Fibroblast of mammary gland (primary cell): Measurements from ENCODE around the gene SUGCT.

Experiments used
- DNase-seq: peaks from one replicate; pipeline ENCODE4 v3.0.0-alpha.2; 2010; ENCODE audit warnings: low read depth
- H3K4me3 ChIP-seq: 2 replicates; pipeline ENCODE4 v1.5.1; 2011; ENCODE audit warnings: low read depth, mild to moderate bottlenecking, low read length, moderate library complexity; ENCODE audit not compliant: control insufficient read depth
- TF ChIP-seq, protein P1 (sequence below): conservative IDR thresholded peaks from 2 replicates; pipeline ENCODE4 v1.5.1; 2011; ENCODE audit warnings: low read depth, low read length, inconsistent platforms; ENCODE audit not compliant: control insufficient read depth, insufficient read depth

SUGCT gene

DNA sequence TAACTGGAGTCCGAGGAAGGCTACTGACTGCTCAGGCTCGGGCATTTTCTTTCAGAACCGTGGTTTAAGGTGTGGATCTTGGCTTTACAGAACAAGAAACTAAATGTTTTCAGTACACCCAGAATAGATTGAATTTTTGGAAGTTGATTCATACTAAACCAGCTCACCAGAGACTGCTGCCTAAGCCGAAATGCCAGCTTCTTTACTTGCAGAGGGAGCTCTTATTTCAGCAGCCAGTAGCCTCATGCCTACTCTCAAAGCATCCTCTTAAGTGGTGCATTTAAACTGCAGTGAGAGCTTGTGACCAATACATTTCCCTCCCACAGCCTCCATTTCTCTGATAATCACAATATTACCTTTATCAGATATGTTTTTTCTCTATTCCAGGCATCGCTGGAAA is 615.1 kb downstream of the SUGCT start:
- TF ChIP-seq, protein P1, sequence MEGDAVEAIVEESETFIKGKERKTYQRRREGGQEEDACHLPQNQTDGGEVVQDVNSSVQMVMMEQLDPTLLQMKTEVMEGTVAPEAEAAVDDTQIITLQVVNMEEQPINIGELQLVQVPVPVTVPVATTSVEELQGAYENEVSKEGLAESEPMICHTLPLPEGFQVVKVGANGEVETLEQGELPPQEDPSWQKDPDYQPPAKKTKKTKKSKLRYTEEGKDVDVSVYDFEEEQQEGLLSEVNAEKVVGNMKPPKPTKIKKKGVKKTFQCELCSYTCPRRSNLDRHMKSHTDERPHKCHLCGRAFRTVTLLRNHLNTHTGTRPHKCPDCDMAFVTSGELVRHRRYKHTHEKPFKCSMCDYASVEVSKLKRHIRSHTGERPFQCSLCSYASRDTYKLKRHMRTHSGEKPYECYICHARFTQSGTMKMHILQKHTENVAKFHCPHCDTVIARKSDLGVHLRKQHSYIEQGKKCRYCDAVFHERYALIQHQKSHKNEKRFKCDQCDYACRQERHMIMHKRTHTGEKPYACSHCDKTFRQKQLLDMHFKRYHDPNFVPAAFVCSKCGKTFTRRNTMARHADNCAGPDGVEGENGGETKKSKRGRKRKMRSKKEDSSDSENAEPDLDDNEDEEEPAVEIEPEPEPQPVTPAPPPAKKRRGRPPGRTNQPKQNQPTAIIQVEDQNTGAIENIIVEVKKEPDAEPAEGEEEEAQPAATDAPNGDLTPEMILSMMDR = no peak
- DNase-seq = no peak
- H3K4me3 ChIP-seq = no peak overlapping the region

DNA sequence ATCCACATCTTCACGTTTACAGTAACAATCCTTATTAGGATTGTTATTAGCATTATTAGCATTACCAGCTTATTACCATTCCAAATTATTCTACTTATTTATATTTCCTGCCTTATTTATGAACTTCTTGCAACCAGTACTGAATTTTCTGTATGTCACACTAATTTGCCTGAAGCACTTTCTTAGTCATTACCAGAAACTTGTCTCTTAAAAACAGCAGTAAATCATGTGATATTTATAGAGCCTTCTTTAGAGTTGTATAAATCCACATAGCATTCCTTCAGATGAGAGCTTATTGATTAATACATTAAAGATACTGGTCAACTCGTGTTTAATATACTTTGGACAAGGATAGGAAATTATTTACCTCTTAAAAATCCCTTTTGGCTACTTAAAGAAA is 618.6 kb downstream of the SUGCT start:
- TF ChIP-seq, protein P1 = no peak
- no peak overlapping the region for H3K4me3 ChIP-seq
- no peak for DNase-seq

DNA sequence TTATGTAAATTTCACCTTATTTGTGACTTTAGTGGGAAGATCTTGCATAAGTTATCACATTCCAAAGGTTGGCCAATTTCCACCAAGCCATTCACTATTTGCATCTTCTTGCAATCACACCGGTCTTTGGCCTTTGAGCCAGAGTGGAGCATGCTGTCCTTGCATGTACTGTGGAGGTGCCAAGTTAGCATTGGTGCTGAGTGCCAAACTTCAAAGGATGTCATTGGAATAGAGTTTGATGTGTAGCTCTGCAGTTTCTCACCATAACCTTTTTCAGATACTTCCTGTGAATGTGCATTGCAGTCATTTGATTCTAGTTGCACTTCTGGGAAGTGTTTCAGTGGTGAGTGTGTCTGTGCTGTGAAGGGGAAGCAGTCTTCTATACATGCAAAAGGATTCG is 620.6 kb downstream of the SUGCT start:
- TF ChIP-seq, protein P1 = no peak
- no peak overlapping the region for H3K4me3 ChIP-seq
- DNase-seq = no peak

DNA sequence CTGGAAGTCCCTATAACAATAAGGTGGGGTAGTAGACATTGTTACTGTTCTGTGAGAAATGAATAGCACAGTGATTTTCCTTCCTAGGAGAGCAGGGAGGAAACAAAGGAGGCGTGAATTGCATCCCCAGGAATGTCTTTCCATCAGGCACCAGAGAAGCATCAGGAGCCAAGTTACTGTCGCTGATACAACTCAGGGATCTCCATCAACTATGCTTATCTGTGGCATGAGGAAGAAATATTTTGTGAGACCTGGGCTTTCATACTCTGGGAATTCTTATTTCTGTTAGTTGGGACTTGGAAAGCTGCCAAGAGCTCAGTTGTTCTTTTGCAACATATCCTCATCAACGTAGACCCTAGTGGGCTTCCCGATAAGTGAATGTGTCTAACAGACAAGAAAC is 622.3 kb downstream of the SUGCT start:
- DNase-seq = no peak
- TF ChIP-seq, protein P1 = no peak
- H3K4me3 ChIP-seq = no peak overlapping the region

DNA sequence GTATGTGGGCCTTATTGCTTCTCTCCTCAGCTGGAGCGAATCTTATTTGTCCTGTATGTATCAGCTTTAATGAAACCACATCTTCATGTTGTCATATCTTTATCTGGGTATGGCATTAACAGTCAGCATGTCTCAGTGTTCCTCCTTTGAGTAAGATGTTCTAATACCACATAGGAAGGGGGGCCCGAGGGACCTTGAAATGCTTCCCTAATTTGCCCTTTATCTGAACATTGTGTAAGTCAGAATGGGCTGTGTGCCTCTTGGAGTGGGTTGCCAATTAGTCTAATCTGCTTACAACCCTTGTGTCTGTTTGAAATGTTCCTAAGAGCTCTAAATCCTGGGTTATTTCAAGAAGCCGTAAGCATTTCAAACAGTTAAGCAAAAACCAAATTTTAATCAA is 623.8 kb downstream of the SUGCT start:
- no peak for DNase-seq
- no peak overlapping the region for H3K4me3 ChIP-seq
- TF ChIP-seq, protein P1 = no peak

DNA sequence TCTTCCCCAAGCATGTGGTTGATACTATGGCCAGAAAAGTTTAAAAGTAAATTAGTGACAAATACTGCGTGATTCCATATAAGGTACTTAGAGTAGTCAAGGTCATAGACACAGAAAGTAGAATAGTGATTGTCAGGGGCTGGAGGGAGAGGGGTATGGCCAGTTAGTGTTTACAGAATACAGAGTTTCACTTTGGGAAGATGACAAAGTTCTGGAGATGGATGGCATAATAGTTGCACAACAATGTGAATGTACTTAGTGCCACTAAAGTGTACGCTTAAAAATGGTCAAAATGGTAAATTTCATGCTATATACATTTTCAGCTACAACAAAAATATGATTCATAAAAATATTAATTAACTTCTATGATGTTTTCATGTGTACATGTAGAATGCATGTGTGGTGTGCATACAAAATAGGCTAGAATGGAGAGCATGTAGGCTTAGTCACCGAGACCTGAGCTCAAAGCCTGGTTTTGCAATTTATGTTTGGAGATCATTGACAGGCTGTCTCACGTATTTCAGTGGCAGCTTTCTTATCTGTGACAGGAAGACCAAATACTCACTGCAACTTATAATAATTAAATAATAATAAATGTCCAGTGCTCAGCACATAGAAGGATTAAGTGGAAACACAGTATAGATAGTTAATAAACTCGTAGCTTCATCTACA is 625.6 kb downstream of the SUGCT start:
- H3K4me3 ChIP-seq = no peak overlapping the region
- TF ChIP-seq, protein P1 = no peak
- no peak for DNase-seq

DNA sequence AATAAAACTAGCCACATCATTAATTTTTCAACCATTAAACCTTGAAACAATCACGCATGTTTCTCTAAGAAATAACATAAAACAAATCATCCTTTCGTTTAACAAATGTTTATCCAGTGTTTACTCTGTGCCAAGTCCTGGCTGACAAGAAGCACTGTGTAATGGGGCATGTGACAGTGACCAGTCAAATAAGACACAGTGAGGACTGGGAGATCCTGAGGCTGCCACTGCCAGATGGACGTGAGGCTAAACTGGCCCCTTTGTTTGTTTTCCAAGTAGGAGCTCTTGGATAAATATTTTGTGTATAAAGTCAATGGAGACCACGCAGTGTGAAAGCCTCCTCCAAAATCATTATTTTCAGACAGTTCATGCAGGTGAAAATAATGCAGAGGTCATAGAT is 626.2 kb downstream of the SUGCT start:
- TF ChIP-seq, protein P1 = no peak
- no peak overlapping the region for H3K4me3 ChIP-seq
- DNase-seq = no peak
